ENCODE data around the gene SLC36A4.
A peak's percentile ranks its signal among the peaks of the same experiment; 100 is the strongest.
"Not testable (repeated sequence)": the region's sequence is repeated elsewhere in the genome, so short reads cannot be mapped to it uniquely, and the experiment has no call there.

The SLC36A4 gene

DNA sequence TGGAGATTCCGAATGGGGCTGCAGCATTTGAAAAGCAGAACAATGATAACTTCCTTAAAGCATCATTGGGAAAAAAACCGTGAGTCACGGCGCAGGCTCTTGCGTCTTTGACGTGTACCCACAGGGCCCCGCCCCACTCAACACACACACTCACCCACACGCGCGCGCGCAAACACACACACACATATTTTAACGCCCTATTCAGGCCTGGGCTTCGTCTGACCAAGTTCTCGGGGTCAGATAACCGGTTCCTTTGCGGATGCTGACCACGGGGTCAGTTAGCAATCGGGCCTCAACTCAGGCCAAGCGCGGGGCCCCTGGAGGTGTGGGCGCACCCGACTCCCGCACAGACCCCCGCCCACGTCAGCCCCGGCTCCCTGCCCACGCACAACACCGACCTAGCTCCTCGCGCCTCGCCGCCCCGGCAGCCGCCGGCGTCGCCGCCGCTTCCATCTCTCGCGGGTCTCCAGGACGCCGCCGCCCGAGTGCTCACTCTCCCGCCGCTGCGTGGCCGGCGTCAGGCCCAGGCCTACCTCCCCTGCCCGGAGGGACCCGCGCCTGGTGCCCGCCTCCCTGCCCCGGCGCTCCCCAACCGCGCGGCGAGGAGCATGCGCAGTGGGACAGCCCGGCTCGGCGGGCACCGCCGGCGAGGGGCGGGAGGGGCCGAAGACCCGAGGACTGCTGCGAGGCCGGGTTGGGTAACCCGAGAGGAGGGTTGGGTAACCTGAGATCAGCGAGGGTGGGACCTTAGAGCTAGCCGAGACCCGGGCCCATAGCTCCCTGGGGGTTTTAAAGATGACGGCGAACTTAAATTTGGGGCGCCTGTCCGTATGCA, at the start of gene SLC36A4:
Gene SLC36A4, minus strand, starts transcription at position 612 of the 835 bp plus-strand sequence. Its CDS starts 159 bp downstream, at position 453.
- DNase-seq: peak; percentile 84

DNA sequence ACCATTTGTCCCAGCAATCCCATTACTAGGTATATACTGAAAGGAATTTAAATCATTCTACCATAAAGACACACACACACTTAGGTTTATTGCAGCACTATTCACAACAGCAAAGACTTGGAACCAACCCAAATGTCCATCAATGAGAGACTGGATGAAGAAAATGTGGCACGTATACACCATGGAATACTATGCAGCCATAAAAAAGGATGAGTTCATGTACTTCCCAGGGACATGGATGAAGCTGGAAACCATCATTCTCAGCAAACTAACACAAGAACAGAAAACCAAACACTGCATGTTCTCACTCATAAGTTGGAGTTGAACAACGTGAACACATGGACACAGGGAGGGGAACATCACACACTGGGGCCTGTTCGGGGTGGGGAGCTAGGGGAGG, 49.0 kb upstream of the SLC36A4 start:
- DNase-seq: not testable (repeated sequence)

DNA sequence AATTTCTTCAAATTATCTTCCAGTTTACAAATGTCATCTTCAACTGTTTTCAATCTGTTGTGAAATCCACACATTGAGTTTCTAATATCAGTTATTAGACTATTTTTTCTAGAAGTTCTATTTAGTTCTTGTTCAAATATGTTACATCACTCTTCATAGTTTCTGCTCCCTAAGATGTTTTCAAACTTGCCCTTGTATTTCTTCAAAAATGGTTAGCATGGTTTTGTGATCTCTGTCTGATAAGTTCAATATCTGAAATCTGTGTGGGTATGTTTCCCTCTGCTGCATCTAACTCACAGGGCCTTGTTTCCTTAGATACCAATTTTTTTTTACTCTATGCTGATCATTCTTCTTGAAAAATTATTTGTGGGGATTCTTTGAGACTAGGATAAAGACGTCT, 46.2 kb upstream of the SLC36A4 start:
- no peak for DNase-seq

DNA sequence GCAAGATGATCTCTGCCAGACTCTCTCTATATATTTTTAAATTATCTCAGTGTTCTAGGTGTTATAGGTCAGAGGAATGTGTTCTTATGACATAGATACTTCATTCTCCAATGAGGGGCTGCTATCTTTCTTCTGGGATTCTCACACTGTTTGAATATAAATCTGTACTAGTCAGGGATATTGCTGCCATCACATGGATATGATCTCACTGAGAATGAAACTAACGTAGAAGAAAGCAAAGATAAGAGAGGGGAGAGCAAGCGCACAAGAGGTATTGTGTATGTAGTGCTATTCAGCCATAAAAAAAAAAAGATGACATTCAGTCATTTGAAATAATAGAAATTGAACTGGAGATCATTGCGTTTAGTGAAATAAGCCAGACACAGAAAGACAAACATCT, 42.2 kb upstream of the SLC36A4 start:
- DNase-seq: no peak

DNA sequence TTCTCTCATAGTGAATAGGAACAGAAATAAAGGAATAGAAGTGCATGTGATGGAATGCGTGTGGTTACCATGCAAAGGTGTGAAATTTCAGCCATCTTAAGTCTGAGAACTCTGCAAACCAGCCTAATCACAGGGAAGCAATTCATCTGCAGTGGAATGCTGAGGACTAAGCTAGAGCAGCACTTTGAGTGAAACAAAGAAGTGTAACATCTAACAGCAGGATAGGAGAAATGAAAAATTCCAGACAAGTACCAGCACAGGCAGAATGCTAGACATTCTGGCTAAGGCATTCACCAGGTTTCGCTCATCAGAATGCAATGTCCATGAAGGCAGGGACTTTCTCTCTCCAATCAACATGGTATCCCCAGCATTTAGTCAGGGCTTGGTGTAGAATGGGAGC, 41.2 kb upstream of the SLC36A4 start:
- DNase-seq: no peak

DNA sequence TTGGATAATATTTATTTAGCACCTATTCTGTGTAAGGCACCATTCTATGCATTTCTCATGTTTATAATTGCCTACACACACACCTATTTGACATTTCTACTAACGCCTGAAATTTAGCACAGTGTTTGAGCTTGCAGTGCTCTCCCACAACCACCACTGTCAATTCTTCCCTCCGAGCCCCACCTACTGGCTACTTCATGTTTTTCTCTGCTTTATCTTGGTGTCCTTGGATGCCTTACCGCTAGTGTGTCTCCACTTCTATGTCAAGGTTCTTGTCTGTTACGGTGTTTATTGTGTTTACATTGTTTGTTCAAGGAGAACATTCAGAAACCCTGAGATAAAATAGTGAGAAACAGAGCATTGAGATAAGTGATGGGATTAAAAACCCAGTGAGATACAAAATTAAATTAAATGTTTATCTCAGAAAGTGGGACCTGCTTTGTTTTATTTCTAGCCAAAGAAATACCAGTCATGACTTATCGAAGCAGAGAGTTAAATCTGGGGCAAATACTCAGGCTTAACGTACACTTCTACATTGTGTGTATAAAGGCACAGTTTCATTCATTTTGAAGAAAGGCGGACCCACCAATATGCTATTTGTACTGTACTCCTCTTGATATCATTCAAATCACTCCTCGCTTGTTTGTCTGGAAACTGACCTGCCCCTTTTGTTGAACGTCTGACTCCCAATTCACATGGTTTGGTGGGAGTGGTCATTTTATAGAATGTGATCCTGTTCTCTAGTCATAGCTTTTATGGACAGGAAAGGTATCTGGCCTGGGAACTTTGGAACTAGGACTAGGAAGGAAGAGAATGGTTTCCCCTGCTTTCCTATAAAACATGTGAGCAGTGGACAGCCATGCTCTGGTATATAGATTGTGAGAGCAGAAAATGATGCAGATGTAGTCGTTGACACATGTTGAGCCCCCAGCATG, 39.2 kb upstream of the SLC36A4 start:
- no peak for DNase-seq

DNA sequence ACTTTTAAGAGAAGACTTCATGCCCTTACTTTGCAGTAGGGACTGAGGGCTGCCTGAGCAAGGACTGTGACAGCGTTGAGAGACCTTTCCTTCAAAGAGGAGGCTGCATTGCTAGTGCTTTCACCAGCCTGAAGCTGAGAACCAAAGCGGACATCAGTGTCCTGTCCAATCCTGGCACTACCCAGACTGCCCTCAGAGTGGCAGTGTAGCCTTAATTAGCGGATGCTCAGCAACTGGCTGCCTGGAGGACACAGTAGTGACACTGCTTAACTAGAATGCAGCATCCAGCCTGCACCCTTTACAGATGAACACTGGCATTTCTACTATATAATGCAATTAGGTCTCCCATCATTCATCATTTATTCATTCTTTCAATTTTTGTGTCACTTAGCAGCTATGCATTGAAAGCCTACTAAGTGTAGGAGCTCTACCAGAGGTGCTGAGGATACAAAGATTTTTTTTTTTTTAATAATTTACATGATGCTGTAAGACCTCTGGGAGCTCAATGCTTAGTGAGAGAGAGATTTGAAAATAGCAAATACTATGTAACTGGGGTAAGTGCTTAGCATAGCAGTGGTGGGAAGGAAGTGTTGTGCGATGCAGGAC, 36.9 kb upstream of the SLC36A4 start:
- peak; percentile 65 to 76 for DNase-seq

DNA sequence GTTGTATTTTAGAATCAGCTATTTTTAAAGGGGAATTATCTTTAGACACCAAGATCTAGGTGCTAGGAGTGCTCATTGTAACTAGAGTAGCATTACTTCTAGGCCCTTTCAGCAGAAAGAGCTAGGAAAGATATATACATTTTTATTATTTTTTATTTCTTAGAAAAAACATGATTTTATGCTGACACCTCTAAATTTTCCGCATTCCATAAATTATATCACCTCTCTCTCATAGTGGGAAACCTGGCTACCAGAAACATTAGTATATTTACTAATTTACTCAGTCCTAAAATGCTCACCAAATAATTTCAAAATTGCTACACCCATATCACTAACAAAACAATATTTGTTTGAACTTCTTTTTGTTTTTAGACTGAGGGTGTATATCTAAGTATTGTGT, 32.1 kb upstream of the SLC36A4 start:
- no peak for DNase-seq

DNA sequence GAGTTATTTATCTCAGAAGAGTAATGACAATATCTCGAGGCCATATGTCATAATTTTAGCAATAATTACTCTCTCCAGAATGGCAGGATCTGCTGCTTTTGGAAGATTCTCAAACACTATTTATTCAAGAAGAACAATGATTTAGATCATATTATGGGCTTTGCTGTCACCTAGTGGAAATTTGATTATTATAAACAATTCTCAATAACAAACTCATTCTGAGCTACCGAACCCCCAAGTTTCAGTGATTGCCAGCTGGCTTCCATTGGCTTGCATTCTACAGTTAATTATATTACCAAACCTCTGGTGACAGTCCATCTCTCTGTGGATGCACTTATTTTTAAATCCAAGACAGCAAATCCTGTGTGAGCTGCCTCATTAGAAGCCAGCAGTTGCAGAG, 27.9 kb upstream of the SLC36A4 start:
- DNase-seq: peak in 1 of 2 experiments; percentile 27

DNA sequence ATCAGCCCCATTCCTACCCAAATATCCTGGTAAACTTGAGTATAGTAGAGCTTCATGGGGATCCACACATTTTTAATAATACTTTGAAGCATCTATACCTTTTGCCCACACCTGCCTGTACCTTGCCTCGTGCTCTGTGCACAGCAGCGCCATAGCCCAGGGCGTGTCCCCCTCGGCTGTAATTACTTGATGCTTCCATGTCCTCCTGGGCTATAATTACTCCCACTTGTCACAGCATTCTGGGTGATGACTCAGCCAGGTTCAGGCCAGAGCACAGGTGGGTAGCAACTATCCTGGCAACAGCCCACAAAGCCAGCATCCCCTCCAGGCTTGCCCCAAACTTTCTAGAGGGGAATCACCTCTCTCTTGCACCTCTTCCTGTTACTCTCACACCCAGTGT, 23.7 kb upstream of the SLC36A4 start:
- DNase-seq: peak in 1 of 2 experiments; percentile 24

DNA sequence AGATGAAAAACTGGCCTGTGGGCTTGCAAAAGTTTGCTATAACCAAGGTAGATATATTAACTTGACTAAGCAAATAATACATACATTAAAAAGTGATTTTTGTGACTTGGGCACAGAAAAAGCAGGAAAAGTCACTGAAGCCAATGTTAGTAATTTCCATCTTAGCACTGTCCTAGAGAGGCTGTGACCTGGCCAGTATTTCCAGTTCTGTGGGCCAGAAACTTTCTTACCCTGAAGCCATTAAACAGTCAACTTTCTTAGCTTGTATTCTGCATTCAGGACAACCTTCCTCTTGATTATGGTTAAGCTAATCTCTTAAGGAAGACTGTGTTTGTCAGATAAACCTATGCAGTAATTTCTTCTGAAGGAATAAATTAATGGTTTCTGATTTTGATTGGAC, 22.3 kb upstream of the SLC36A4 start:
- no peak for DNase-seq

DNA sequence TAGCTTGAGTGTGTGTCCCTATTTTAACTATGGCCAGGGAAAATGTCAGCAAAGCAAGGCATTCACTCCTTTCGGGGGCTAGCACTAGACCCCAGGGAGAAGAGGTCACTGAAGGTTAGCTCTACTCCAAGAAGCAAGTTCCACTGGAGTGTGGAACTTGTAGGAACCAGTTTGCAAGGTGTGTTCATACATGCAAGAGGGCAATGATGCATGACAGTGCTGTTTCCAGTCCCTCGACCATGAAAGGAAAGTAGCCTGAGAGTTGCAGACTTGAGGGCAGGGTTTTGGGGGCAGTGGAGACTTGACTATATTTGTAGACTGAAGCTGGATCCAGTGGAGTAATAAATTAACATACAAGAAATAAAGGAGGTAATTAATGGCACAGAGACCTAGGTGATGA, 21.6 kb upstream of the SLC36A4 start:
- no peak for DNase-seq

DNA sequence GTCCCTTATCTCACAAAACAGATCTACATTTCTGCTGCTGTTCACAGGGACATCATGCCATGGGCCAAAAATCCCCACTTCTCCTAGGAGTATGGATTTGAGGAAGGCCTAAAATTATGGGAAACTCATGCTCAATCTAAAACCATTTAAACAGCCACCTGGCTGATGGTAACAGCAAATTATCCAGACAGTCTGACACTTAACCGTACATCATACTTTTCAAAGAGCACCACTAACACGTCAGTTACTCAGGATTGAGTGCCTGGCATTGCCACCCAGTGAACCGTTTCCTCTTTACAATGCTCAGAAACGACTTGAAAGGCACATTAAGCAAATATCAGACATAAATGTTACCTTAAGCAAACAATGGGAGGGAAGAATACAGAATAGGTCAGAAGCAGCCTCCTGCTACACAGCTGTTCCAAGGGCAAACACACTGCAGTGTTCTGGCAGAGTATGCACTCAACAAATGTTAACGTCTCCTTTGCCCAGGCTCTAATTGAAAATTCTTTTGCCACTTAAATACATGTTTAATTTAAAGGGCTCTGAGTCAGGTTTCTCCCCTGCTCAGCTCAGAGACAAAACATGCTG, 18.8 kb upstream of the SLC36A4 start:
- peak; percentile 89 to 94 for DNase-seq

DNA sequence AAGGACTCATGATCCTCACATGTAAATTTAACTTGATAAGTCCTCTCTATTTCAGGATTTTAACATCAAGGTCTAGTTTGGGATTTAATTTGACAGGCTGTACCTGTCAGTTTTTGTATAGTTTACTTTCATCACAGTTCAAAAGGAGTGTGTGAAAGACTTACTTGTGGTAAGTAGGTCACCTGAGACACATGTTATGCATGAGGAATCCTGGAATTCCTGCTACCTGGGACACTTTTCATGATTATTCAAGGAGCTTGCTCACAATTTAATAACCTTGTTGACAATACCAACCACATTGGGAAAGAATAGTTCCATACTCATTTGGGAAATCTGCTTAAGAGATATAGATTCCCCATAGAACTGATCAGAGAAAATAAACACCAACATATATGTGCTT, 15.8 kb upstream of the SLC36A4 start:
- no peak for DNase-seq

DNA sequence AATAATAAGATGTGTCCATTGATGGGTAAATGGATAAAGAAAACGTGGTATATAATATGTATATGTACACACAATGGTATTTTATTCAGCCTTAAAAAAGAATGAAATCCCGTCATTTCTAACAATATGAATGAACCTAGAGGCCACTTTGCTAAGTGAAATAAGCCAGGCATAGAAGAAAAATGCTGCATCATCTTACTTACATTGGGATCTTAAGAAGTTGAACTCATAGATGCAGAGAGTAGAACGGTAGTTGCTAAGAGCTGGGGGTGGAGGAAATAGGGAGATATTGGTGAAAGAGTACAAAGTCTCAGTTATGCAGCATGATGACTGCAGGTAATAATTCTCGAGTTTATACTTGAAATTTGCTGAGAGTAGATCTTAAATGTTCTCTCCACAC, 14.3 kb upstream of the SLC36A4 start:
- no peak for DNase-seq

DNA sequence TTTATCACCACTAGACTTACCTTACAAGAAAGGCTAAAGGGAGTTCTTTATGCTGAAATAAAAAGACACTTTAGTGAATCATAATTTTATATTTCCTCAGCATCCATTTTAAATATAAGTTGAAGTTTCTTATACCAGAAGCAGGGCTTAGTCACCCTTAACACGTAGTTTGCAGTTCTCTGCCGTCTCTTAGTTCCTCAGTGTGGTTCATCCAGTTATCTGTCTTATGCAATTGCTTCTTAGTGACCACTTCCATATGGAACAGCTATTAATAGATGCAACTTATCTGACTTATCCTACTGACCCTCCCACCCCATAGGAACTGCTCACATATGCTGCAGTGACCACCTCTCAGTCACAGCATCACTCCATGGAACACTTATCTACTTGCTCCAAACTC, 11.7 kb upstream of the SLC36A4 start:
- no peak for DNase-seq

DNA sequence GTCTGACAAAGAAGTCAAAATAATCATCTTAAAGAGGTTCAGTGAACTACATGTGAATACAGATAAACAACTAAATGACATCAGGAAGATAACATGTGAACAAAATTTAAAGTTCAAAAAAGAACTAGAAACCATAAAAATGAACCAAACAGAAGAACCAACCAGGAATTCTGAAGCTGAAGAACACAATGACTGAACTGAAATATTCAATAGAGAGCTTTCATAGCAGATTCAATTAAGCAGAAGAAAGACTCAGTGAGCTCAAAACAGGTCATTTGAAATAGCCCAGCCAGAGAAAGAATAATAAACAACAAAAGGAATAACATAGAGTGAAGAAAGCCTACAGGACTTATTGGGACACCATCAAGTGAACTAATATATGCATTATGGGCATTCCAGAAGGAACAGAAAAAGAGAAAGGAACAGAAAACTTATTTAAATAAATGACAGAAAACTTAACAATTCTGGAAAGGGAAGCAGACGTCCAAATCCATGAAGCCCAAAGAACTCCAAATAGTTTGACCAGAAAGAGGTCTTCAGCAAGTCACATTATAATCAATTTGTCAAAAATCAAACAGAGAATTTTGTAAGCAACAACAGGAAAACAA, 11.0 kb upstream of the SLC36A4 start:
- no peak for DNase-seq

DNA sequence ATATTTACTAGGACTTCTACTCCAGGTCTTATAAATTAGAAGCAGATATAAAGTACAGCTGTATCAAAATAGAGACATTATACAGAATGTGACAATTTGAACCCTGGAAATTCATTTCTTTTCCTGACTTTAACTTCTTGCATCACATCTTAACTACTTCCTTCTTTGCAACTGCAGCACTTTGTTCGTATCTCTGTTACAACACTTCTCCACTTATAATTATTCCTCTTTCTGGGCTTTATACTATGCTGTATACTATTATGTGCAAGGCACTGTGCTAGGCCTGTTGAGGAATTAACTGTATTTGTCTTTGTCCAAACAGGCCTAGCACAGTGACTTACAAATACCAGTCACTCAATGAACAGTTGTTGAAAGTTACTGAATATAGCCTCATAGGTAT, 1.8 kb upstream of the SLC36A4 start:
- no peak for DNase-seq

DNA sequence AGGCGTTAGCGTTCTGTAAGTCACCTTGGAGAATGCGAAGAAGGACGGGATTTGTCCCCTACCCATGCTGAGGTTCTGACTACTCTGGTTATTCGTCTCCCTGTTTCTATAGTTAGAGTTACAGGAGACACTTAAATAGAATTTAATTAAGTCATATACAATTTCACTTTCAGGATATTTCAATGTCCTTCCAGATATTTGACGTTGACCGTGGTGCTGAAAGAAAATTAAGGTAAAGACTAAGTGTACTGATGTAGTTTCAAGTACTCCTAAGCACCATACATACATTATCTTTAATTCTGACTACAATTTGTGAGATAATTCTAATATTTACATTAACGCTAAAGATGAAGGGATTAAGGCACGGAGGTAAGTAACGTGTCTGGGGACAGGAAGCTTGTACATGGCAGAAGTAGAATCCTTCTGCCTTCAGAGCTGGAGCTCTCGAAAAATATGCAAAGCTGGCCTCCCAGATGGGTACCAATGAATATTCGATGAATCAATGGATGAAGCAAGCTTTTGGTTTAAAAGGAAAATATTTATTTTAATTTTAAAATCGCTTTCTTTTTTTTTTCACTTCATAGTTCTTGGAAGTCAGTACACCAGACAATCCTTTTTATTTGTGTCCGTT, 539 bp upstream of the SLC36A4 start:
- no peak for DNase-seq

DNA sequence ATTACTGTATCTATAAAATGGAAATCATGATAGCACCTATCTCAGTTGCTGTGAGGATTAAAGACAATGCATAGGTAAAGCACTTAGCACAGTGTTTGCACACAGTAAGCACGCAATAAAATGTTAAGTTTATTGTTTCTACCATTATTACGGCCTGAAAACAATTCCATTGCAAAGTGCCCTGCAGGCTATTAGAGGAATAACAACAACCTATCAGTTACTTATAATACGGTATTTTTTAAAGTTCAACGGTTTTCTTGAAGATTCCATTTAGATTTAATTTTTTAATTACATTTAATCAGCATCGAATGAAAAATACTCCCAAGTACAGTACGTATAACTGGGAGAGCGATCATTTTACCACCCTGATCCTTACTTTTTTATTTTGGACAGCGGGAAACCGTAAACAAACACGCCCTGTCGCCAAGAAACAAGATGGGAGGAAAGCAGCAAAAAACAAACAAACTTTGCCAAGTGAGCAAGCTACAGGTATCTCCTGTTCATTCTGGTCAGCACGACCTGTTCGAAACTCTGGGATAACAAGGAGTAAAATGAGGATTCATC, 893 bp downstream of the SLC36A4 start:
- no peak for DNase-seq

DNA sequence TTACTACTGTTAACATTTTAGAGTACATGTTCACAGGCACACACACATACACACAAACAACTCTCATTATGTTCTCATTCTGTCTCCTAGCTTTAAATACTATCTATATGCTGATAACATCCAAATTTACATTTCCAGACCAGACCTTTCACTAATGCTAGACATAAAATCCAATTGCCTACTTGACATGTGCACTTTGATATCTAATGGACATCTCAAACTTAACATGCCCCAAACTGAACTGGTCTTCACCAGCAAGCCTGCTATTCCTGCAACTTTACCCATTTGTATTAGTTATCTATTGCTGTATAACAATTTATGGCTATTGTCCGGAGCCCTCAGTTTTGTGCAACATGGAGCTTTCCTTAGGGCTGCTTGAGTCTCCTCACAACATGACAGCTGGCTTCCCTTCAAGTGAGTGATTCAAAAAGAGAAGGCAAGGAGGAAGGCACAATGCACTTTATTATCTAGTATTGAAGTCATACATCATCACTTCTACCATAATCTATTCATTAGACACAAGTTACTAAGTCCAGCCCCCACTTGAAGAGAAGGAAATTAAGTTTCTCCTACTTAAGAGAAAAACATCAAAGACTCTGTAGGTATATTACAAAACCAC, 3.0 kb downstream of the SLC36A4 start:
- DNase-seq: no peak
